NT2/D1 (cell line): ENCODE data around the gene KCTD2.
A peak's percentile ranks its signal among the peaks of the same experiment; 100 is the strongest.

ENCODE experiments used
- DNase-seq: peaks from one replicate; pipeline ENCODE4 v3.0.0-alpha.2; 2011; ENCODE audit warnings: low read depth, low spot score
- H3K27me3 ChIP-seq: 2 replicates; pipeline ENCODE4 v1.6.0; 2011; ENCODE audit warnings: mild to moderate bottlenecking; ENCODE audit not compliant: insufficient read length, insufficient read depth
- H3K36me3 ChIP-seq: 2 replicates; pipeline ENCODE4 v1.6.1; 2011; ENCODE audit warnings: mild to moderate bottlenecking, low read length, mixed read lengths; ENCODE audit not compliant: insufficient read depth, insufficient read length
- H3K4me1 ChIP-seq: 2 replicates; pipeline ENCODE4 v1.5.1; 2011; ENCODE audit not compliant: insufficient read depth, insufficient read length
- H3K4me3 ChIP-seq: 2 replicates; pipeline ENCODE4 v1.5.1; 2011; ENCODE audit warnings: low read depth; ENCODE audit not compliant: insufficient read length
- H3K9ac ChIP-seq: 2 replicates; pipeline ENCODE4 v1.6.0; 2011; ENCODE audit warnings: low read depth; ENCODE audit not compliant: insufficient read length
- H3K9me3 ChIP-seq: 2 replicates; pipeline ENCODE4 v1.5.1; 2011; ENCODE audit warnings: mild to moderate bottlenecking, low read length; ENCODE audit not compliant: insufficient read depth
- SUZ12 ChIP-seq: IDR thresholded peaks from 2 replicates; pipeline ENCODE4 v1.6.1; 2011; ENCODE audit not compliant: insufficient read length, insufficient read depth; ENCODE audit errors: extremely low read depth
- YY1 ChIP-seq: IDR thresholded peaks from 2 replicates; pipeline ENCODE4 v1.6.1; 2011; ENCODE audit not compliant: insufficient read length, insufficient read depth
- ZNF274 ChIP-seq: IDR thresholded peaks from 2 replicates; pipeline ENCODE4 v1.6.1; 2011; ENCODE audit warnings: mild to moderate bottlenecking, low read depth, low read length

Gene KCTD2

DNA sequence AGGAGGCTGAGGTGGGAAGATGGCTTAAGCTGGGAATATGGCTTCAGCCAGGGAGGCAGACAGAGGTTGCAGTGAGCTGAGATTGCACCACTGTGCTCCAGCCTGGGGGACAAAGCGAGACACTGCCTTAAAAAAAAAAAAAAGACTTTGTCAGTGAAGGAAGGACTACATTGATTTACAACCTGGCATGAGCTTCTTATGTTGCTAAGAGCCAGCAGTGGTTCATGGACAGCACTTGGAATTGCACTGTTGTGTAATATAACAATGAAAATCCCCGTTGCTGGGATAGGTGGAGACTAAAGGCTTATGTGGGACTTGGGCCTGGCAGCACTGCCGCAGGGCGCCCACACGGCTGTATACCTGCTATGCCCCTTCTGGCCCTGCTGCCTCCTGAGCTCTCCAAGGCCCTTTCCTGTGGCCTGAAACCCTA lies 26.6 kb downstream of the KCTD2 start:
- no peak for DNase-seq
- H3K9me3 ChIP-seq: no peaks in the 10 kb centered on the region
- TF ChIP-seq SUZ12 (no peak), YY1 (no peak), ZNF274 (no peak)
- no peak overlapping the region for H3K9ac ChIP-seq
- H3K36me3 ChIP-seq: no peaks in the 10 kb centered on the region
- H3K27me3 ChIP-seq: no peaks in the 10 kb centered on the region
- H3K4me1 ChIP-seq: peaks cover 29% of the 10 kb centered on the region
- no peak overlapping the region for H3K4me3 ChIP-seq

- no peaks in the 10 kb centered on the region for H3K36me3 ChIP-seq
- no peak overlapping the region for H3K9ac ChIP-seq
- DNase-seq: no peak
- H3K4me3 ChIP-seq: no peak overlapping the region
- TF ChIP-seq ZNF274 (no peak), SUZ12 (no peak), YY1 (no peak)
- H3K9me3 ChIP-seq: no peaks in the 10 kb centered on the region
- no peaks in the 10 kb centered on the region for H3K27me3 ChIP-seq
- peaks cover 36% of the 10 kb centered on the region for H3K4me1 ChIP-seq
These were observed 27.5 kb downstream of the KCTD2 start for GRCh38 chr17:75074532-75074931.

DNA sequence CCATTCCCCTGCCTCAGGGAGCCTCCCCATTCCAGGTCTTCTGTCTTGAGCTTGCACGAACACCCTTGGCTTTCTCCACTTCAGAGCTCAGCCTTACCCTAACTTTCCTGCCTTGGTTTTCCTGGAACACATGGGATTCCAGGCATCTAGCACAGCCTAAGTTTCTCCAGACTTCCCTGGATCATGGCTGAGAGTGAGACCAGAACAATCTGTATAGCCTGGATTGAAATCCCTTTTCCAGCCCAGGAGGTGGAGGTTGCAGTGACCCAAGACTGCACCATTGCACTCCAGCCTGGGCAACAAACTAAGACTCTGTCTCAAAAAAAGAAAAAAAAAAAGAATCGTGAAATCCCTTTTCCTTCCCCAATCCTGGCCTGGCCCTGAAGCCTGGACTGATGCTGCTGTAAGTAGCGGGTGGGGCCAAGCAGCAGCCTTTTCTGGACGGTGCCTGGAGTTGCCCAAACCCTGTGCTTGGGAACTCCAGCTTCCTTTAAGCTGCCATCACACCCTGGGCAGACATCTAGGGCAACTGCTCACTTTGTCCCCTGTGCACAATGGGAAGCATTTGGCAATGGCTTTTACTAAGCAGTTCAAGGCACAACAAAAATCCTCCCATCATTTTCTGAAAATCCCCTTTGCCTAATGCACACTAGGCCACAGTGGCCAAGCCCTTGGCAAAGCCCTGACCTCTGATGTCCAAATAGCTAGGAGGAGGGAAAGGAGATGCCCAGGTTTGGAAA lies 28.7 kb downstream of the KCTD2 start:
- no peak for DNase-seq
- no peaks in the 10 kb centered on the region for H3K27me3 ChIP-seq
- no peaks in the 10 kb centered on the region for H3K9me3 ChIP-seq
- H3K4me3 ChIP-seq: no peak overlapping the region
- H3K9ac ChIP-seq: no peak overlapping the region
- TF ChIP-seq YY1 (no peak), ZNF274 (no peak), SUZ12 (no peak)
- peaks cover 37% of the 10 kb centered on the region for H3K4me1 ChIP-seq
- no peaks in the 10 kb centered on the region for H3K36me3 ChIP-seq

GRCh38 chr17:75077072-75077495 lies 30.1 kb downstream of the KCTD2 start:
- H3K9ac ChIP-seq: peak overlapping the region; percentile 57
- no peak overlapping the region for H3K4me3 ChIP-seq
- no peaks in the 10 kb centered on the region for H3K9me3 ChIP-seq
- H3K36me3 ChIP-seq: no peaks in the 10 kb centered on the region
- peaks cover 37% of the 10 kb centered on the region for H3K4me1 ChIP-seq
- no peak for DNase-seq
- H3K27me3 ChIP-seq: no peaks in the 10 kb centered on the region
- no peak for TF ChIP-seq ZNF274
- no peak for TF ChIP-seq YY1
- TF ChIP-seq SUZ12: no peak

- TF ChIP-seq ZNF274: no peak
- no peak for TF ChIP-seq YY1
- no peak for DNase-seq
- peaks cover 37% of the 10 kb centered on the region for H3K4me1 ChIP-seq
- no peaks in the 10 kb centered on the region for H3K27me3 ChIP-seq
- H3K9me3 ChIP-seq: no peaks in the 10 kb centered on the region
- no peak overlapping the region for H3K4me3 ChIP-seq
- H3K36me3 ChIP-seq: no peaks in the 10 kb centered on the region
- H3K9ac ChIP-seq: peak overlapping the region; percentile 57
These were observed 30.7 kb downstream of the KCTD2 start for GRCh38 chr17:75077496-75078283.

DNA sequence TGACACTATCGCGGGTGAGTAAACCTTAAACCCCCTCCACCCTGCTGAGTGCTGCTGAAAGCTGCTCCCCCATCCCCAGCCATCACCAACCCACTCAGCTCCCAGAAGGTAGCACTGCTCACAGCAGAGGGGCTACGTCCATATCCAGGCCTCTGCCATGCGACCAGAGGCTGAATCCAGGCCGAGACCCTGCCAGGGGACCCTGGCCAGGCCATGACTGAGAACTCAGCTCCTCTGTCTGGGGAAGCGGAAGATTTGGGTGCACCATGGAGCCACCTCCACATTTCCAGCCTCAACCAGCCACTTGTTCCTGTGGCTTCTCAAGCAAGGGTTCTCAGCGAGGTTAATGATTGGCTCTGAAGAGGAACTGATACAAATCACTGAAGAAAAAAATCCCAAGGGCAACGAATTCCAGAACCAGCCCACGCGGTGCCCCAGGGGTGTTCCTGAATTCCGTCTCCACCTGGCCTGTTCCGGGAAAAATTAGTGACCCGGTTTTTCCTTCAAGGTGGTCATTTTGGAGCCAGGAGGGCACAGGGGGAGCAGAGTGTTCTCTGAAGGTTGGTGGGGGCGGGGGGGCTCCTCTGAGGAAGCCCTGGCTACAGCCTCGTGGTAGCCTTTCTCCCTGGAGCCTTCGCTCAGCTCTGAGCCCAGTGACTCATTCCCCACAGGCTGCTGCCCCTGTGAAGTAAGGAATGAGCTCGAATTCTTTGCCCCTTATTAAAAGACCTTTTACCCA lies 31.4 kb downstream of the KCTD2 start:
- Histone ChIP-seq H3K4me1 (peaks cover 37% of the 10 kb centered on the region), H3K27me3 (no peaks in the 10 kb centered on the region), H3K9ac (no peak overlapping the region), H3K9me3 (no peaks in the 10 kb centered on the region), H3K36me3 (no peaks in the 10 kb centered on the region), H3K4me3 (no peak overlapping the region)
- DNase-seq: no peak
- TF ChIP-seq ZNF274: no peak
- TF ChIP-seq SUZ12: no peak
- TF ChIP-seq YY1: no peak

DNA sequence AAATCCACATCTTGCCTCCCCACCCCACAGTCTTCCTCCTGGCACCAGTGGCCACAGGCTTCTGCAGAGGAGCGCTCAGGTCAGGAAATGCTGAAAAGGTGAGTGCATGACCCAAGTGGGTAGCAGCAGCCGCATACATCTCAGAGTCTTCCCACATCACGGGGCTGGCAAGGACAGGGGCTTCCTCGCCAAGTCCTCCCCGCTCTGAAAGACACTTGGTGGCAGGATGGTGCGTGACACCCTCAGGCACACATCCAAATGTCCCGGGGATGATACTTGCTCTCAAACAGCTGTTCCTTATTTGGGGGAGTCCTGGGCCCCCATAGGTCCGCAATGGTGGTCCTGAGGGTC lies 32.0 kb downstream of the KCTD2 start:
- no peaks in the 10 kb centered on the region for H3K36me3 ChIP-seq
- no peaks in the 10 kb centered on the region for H3K27me3 ChIP-seq
- H3K9ac ChIP-seq: no peak overlapping the region
- DNase-seq: no peak
- TF ChIP-seq SUZ12: no peak
- no peak for TF ChIP-seq YY1
- no peak for TF ChIP-seq ZNF274
- peaks cover 35% of the 10 kb centered on the region for H3K4me1 ChIP-seq
- no peaks in the 10 kb centered on the region for H3K9me3 ChIP-seq
- no peak overlapping the region for H3K4me3 ChIP-seq
